A673 (cell line): ENCODE results near the gene SREBF2. TPM values are rescaled to one million over a fixed set of nuclear protein-coding genes. Genes with fewer than 3 reads are reported as not detected.

Experiments used
- BruUV-seq: library from RNA; stranded (reverse); fragments of 400-500 nt; replicated peaks from 2 replicates; lab custom pipeline; 2021; lab: Mats Ljungman, UMichigan
- CTCF ChIA-PET: fragments of 300-600 bp; sonication (Branson Sonifier 250); formaldehyde crosslinking; loops from one replicate; lab custom pipeline; 2022; ENCODE audit warnings: antibody characterized with exemption; lab: Charles Lee
- POLR2A ChIA-PET: fragments of 300-600 bp; sonication (Branson Sonifier 250); formaldehyde crosslinking; loops from one replicate; lab custom pipeline; 2022; ENCODE audit warnings: antibody characterized with exemption; ENCODE audit not compliant: low non-redundant PET; lab: Charles Lee
- DNase-seq: peaks from one replicate; pipeline ENCODE4 v3.0.0-alpha.2; 2015; ENCODE audit warnings: low spot score
- H3K27ac ChIP-seq: fragments of 200-600 bp; sonication (generic); 2 replicates; pipeline ENCODE4 v1.5.1; 2016; ENCODE audit warnings: mixed run types, low read depth, mild to moderate bottlenecking, mixed read lengths, antibody characterized with exemption, low read length; ENCODE audit not compliant: poor library complexity, severe bottlenecking
- H3K27me3 ChIP-seq: fragments of 200-600 bp; sonication (generic); replicated peaks from 2 replicates; pipeline ENCODE4 v1.6.1; 2017; ENCODE audit warnings: mixed run types, low read depth, mild to moderate bottlenecking, mixed read lengths, antibody characterized with exemption, low read length; ENCODE audit not compliant: insufficient read depth, poor library complexity
- H3K36me3 ChIP-seq: fragments of 200-600 bp; sonication (generic); 2 replicates; pipeline ENCODE4 v1.6.1; 2016; ENCODE audit warnings: mixed run types, mild to moderate bottlenecking, mixed read lengths, antibody characterized with exemption, low read length; ENCODE audit not compliant: insufficient read depth, poor library complexity, severe bottlenecking
- H3K4me1 ChIP-seq: fragments of 200-600 bp; sonication (generic); 2 replicates; pipeline ENCODE4 v1.6.1; 2017; ENCODE audit warnings: mixed run types, mild to moderate bottlenecking, mixed read lengths, antibody characterized with exemption, low read length; ENCODE audit not compliant: insufficient read depth, poor library complexity, severe bottlenecking
- H3K4me3 ChIP-seq: fragments of 200-600 bp; sonication (generic); 2 replicates; pipeline ENCODE4 v1.5.1; 2016; ENCODE audit warnings: low read depth, mixed run types, mild to moderate bottlenecking, mixed read lengths, low read length; ENCODE audit not compliant: poor library complexity, severe bottlenecking
- H3K9me3 ChIP-seq: fragments of 200-600 bp; sonication (generic); 2 replicates; pipeline ENCODE4 v1.6.1; 2016; ENCODE audit warnings: mixed run types, low read depth, mild to moderate bottlenecking, mixed read lengths, antibody characterized with exemption, low read length; ENCODE audit not compliant: poor library complexity, severe bottlenecking
- CTCF ChIP-seq: fragments of 300-800, 200-600 bp; sonication (generic); conservative IDR thresholded peaks from 2 replicates; pipeline ENCODE4 v1.5.1; 2017; ENCODE audit warnings: low read depth, mild to moderate bottlenecking, antibody characterized with exemption, low read length, moderate library complexity, mixed read lengths
- EZH2 ChIP-seq: fragments of 200-600 bp; sonication (generic); IDR thresholded peaks from 2 replicates; pipeline ENCODE4 v1.6.1; 2017; ENCODE audit warnings: borderline replicate concordance, low read depth, mild to moderate bottlenecking, mixed read lengths, antibody characterized with exemption, low read length; ENCODE audit not compliant: poor library complexity, severe bottlenecking
- intact Hi-C: fragments of 100-400 bp; cut with micrococcal nuclease; formaldehyde crosslinking; loops from one replicate; pipeline ENCODE4 v1.10.0; 2022; ENCODE audit not compliant: unreplicated experiment
- total RNA-seq: library from RNA; stranded (reverse); gene quantifications from 2 replicates; pipeline ENCODE4 v1.2.3, GENCODE V29; 2021

SREBF2 gene
- total RNA-seq, 1 experiment from 2014 or later, result 141 TPM

- TF ChIP-seq CTCF, result no peak
- TF ChIP-seq EZH2, result no peak
- H3K4me3 ChIP-seq, result no peak overlapping the region
- DNase-seq, result no peak
- H3K27me3 ChIP-seq, result no peaks in the 10 kb centered on the region
- no peaks in the 10 kb centered on the region for H3K9me3 ChIP-seq
- intact Hi-C loops, result no loop called here
- CTCF ChIA-PET, result interaction anchor here (0.6 kb wide), 1 partner anchor 474 kb away, joined by 6 read pairs; no protein-coding TSS in a partner anchor
- no peaks in the 10 kb centered on the region for H3K36me3 ChIP-seq
- POLR2A ChIA-PET, result no interaction called here
- H3K27ac ChIP-seq, result no peak overlapping the region
- H3K4me1 ChIP-seq, result peaks cover 29% of the 10 kb centered on the region
- no TSS peak for BruUV-seq
These were observed 89.4 kb downstream of the SREBF2 start for GRCh38 chr22:41922328-41922727.

GRCh38 chr22:41922940-41923594 lies 90.2 kb downstream of the SREBF2 start:
- CTCF ChIA-PET, result no interaction called here
- TF ChIP-seq CTCF (no peak), EZH2 (no peak)
- Histone ChIP-seq H3K27ac (no peak overlapping the region), H3K9me3 (no peaks in the 10 kb centered on the region), H3K36me3 (no peaks in the 10 kb centered on the region), H3K4me1 (peaks cover 22% of the 10 kb centered on the region), H3K27me3 (no peaks in the 10 kb centered on the region), H3K4me3 (no peak overlapping the region)
- POLR2A ChIA-PET, result no interaction called here
- no peak for DNase-seq
- intact Hi-C loops, result no loop called here
- no TSS peak for BruUV-seq

- Histone ChIP-seq H3K4me3 (no peak overlapping the region), H3K27ac (no peak overlapping the region), H3K9me3 (no peaks in the 10 kb centered on the region), H3K36me3 (no peaks in the 10 kb centered on the region), H3K27me3 (no peaks in the 10 kb centered on the region), H3K4me1 (peaks cover 15% of the 10 kb centered on the region)
- ChIA-PET POLR2A (interaction anchor here (0.6 kb wide), 1 partner anchor 34 kb away, joined by 7 read pairs; no protein-coding TSS in a partner anchor), CTCF (no interaction called here)
- no peak for DNase-seq
- intact Hi-C loops, result no loop called here
- BruUV-seq, result no TSS peak
- no peak for TF ChIP-seq CTCF
- no peak for TF ChIP-seq EZH2
These were observed 90.8 kb downstream of the SREBF2 start for GRCh38 chr22:41923595-41924276.
